Measurements from ENCODE around the gene PIEZO2.

GRCh38 chr18:11021477-11021876 lies 127.9 kb downstream of the PIEZO2 start:
- TF ChIP-seq POLR2A (IDR thresholded peaks at IDR 0.05; ENCODE audit: low read depth) (no peak), EP300 (IDR thresholded peaks at IDR 0.05) (no peak)
- TF ChIP-seq, protein P1, sequence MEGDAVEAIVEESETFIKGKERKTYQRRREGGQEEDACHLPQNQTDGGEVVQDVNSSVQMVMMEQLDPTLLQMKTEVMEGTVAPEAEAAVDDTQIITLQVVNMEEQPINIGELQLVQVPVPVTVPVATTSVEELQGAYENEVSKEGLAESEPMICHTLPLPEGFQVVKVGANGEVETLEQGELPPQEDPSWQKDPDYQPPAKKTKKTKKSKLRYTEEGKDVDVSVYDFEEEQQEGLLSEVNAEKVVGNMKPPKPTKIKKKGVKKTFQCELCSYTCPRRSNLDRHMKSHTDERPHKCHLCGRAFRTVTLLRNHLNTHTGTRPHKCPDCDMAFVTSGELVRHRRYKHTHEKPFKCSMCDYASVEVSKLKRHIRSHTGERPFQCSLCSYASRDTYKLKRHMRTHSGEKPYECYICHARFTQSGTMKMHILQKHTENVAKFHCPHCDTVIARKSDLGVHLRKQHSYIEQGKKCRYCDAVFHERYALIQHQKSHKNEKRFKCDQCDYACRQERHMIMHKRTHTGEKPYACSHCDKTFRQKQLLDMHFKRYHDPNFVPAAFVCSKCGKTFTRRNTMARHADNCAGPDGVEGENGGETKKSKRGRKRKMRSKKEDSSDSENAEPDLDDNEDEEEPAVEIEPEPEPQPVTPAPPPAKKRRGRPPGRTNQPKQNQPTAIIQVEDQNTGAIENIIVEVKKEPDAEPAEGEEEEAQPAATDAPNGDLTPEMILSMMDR (IDR thresholded peaks at IDR 0.05), result no peak
